GM12873 (cell line): Measurements from ENCODE around the gene SYNJ1.

Experiments used
- TF ChIP-seq, protein P1 (sequence below): IDR thresholded peaks from 2 replicates; pipeline ENCODE4 v1.5.1; 2012; ENCODE audit warnings: low read depth, mild to moderate bottlenecking, moderate library complexity, low read length, control low read depth; ENCODE audit not compliant: insufficient read depth; ENCODE audit errors: missing control alignments

SYNJ1 gene

DNA sequence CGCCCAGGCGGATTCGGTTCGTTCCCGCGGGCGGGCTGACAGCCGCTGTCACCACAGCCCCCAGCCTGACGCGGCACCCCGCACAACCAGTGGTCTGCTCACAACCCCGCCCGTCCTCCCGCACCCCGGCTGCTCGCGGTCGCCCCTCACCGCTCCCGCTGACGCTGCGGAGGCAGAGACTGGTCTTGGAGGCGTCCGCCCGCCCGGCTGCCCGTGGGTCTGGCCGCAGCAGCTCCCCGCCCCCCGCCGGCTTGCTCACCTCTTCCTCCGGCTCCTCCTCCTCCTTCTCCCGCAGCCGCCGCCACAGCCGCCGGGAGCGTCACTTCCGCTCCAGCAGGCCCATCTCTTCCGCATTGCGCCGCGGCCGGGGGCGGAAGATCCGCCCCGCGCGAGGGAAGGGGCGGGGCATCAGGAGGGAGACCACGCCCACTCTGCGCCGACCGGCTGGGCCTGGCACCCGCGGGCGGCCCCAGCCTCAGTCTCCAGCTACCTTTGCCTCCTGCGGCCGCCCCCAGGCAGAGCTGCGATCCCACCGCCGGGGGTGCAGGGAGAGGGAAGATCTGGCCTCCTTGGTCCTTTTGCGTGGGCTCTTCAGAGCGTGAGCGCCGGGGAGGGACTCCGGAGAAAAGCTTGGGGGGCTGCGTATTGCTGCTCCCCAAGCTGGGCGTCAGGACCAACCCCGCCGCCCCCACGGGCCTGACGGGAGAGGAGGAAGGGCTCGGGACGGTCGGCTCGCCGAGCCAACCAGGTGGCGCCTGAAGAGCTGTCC is at the start of gene SYNJ1:
SYNJ1 (minus strand) TSS at position 327 of the 769 bp plus-strand sequence. CDS start 1,118 bp downstream, outside the sequence.
- TF ChIP-seq, protein P1, sequence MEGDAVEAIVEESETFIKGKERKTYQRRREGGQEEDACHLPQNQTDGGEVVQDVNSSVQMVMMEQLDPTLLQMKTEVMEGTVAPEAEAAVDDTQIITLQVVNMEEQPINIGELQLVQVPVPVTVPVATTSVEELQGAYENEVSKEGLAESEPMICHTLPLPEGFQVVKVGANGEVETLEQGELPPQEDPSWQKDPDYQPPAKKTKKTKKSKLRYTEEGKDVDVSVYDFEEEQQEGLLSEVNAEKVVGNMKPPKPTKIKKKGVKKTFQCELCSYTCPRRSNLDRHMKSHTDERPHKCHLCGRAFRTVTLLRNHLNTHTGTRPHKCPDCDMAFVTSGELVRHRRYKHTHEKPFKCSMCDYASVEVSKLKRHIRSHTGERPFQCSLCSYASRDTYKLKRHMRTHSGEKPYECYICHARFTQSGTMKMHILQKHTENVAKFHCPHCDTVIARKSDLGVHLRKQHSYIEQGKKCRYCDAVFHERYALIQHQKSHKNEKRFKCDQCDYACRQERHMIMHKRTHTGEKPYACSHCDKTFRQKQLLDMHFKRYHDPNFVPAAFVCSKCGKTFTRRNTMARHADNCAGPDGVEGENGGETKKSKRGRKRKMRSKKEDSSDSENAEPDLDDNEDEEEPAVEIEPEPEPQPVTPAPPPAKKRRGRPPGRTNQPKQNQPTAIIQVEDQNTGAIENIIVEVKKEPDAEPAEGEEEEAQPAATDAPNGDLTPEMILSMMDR: no peak

DNA sequence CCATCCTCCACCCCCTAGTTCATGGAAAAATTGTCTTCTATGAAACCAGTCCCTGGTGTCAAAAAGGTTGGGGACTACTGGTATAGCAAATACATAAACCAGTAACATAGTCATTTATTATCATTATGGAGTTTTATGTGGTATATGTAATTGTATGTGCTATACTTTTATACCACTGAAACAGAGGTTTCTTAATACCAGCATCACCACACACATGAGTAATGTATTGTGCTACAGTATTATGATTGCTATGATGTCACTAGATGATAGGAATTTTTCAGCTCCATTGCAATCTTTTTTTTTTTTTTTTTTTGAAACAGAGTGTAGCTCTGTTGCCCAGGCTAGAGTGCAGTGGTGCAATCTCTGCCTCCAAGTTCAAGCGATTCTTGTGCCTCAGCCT is 49.5 kb upstream of the SYNJ1 start:
- TF ChIP-seq, protein P1: no peak

DNA sequence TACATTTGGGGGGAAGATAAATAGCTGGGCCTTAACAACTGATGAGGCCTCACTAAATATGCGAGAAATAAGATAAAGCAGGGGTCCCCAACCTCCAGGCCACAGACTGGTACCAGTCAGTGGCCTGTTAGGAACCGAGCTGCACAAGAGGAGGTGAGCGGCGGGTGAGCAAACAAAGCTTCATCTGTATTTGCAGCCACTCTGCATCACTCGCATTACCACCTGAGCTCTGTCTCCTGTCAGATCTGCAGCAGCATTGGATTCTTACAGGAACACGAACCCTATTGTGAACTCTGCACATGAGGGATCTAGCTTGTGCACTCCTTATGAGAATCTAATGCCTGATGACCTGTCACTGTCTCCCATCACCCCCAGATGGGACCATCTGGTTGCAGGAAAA is 48.9 kb upstream of the SYNJ1 start:
- TF ChIP-seq, protein P1: no peak

- TF ChIP-seq, protein P1: no peak
These were observed 44.7 kb upstream of the SYNJ1 start for GRCh38 chr21:32772281-32773047.

DNA sequence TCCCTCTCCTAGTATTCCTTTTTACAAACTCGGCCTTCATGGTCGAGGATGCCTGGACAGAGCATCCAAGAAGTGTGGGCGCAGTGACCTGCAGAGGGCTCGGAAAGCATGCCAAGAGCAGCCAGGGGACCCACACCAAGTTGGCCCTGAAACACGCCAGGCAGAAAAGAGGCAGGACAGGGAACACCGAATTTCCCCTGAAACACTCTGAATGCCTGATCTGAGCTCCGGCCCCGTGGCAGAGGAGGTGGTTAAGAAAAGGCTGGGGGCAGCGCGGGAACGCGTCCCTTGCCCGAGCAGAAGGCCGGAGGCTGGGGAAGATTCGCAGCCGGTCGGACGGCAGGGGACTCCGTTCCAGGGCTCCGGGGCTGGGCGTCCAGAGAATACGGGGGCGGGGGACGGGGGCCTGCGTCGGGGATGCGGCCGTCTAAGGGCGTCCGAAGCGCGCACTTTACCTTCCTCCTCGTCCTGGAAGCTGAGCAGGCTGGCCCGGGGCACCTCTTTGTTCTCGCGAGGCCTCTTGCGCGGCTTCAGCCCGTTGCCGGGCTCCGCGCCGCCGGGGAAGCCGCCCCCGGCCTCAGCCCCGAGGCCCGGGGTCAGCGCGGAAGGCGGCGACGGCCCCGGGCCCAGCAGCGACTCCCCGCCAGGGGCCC is 43.2 kb upstream of the SYNJ1 start:
- TF ChIP-seq, protein P1: no peak

GRCh38 chr21:32768530-32768929 is 40.7 kb upstream of the SYNJ1 start:
- TF ChIP-seq, protein P1: no peak

- TF ChIP-seq, protein P1: no peak
These were observed 37.2 kb upstream of the SYNJ1 start for GRCh38 chr21:32765058-32765457.
